ENCODE data around the gene PGF. TPM values are rescaled to one million over a fixed set of nuclear protein-coding genes. Genes with fewer than 3 reads are reported as not detected.

The PGF gene
- total RNA-seq, 1 donor, result 0.86 TPM

DNA sequence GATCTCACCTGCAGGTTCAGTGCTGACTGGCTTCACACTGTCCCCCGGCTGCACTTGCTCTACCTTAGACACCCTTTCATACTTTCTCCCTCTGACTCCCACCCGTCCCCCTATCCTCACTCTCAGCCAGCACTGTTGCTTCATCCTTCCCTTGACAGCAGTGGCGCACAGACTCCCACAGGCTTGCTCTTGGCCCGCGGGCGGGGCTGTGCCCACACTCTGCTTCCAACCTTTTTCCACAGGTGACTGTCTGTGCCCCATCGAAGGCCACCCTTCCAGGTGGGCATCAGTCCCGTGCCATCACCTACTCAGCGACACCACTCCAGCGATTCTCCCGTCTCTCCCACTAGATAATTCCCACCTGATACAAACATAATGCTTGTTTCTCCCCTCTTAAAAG is 31.3 kb downstream of the PGF start:
- TF ChIP-seq, protein P1, sequence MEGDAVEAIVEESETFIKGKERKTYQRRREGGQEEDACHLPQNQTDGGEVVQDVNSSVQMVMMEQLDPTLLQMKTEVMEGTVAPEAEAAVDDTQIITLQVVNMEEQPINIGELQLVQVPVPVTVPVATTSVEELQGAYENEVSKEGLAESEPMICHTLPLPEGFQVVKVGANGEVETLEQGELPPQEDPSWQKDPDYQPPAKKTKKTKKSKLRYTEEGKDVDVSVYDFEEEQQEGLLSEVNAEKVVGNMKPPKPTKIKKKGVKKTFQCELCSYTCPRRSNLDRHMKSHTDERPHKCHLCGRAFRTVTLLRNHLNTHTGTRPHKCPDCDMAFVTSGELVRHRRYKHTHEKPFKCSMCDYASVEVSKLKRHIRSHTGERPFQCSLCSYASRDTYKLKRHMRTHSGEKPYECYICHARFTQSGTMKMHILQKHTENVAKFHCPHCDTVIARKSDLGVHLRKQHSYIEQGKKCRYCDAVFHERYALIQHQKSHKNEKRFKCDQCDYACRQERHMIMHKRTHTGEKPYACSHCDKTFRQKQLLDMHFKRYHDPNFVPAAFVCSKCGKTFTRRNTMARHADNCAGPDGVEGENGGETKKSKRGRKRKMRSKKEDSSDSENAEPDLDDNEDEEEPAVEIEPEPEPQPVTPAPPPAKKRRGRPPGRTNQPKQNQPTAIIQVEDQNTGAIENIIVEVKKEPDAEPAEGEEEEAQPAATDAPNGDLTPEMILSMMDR (IDR thresholded peaks at IDR 0.05; ENCODE audit: insufficient read depth, low read depth, low read length), result no peak
- DNase-seq (ENCODE audit: low read depth), result no peak
- H3K4me3 ChIP-seq (ENCODE audit: low read depth, low read length), result no peak overlapping the region

DNA sequence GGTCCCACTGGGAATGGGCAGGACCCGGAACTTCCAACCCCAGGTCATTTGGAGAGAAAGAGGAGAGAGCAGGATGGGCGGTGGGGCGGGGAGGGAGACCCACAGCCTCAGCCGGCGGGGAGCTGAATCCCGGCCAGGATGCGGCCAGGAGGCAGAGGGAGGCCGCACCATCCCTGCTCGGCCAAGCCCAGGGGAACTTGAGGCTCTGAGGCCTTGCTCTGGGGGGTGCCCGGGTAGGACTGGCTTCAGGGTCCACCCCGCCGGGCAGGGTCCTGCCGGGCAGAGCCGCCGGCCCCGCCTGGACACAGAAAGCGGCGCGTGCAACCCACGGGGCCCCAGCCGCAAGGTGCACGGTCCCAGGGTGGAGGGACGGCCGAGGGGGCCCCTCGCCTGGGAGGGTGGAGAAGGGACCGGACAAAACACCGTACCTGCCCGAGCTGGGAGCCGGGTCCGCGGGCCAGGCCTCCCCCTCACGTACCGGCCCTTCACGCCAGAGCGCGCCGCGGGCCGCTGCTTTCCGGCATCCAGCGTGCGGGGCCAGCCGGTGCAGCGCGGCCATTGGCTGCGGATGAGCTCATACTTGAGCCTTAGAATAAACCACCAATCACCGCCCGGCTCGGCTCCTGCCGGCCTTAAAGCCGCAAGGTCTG is 32.5 kb downstream of the PGF start, which contains the start of gene RPS6KL1:
Gene RPS6KL1 (minus strand): TSS at position 509 of the 650 bp plus-strand sequence. CDS start 1,719 bp downstream, outside the sequence.
- DNase-seq (ENCODE audit: low read depth), result peak; percentile 80
- H3K4me3 ChIP-seq (ENCODE audit: low read depth, low read length), result peak within 1 kb of the TSS; percentile 66
- TF ChIP-seq, protein P1 (IDR thresholded peaks at IDR 0.05; ENCODE audit: insufficient read depth, low read depth, low read length), result no peak

DNA sequence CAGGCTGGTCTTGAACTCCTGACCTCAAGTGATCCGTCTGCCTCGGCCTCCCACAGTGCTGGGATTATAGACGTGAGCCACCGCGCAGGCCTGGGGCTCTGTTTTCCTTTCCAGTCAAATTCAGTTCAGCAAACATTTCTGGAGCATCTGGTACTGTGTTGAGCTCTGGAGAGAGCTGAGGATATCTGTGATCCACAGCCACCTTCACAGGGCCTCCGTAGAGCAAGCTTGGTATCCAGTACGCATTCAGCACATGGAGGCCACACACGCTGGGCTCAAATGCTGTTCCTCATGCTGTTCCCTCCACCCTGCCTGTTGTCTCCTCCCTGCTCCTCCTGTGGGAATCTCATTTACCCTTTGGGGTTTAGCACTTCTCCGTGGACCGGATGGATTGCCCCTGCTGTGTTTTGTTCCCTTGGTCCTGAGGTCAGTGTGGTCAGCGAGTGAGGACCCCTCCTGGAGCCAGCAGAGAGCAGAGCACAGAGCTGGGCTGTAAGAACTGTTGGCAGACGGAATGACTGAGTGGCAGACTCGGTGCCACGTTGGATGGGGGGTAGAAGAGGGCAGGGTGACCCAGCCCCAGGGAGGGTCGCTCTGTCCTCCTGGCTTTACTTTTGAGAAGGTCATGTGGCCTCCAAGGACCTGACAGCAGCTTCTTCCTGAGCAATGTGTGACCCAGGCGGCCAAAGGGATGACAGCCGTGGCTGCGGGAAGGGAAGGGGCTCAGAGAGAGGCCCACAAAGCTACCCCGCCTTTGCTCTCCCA is 33.2 kb downstream of the PGF start:
- TF ChIP-seq, protein P1 (IDR thresholded peaks at IDR 0.05; ENCODE audit: insufficient read depth, low read depth, low read length), result no peak
- no peak for DNase-seq (ENCODE audit: low read depth)
- peak overlapping the region; percentile 66 for H3K4me3 ChIP-seq (ENCODE audit: low read depth, low read length)

DNA sequence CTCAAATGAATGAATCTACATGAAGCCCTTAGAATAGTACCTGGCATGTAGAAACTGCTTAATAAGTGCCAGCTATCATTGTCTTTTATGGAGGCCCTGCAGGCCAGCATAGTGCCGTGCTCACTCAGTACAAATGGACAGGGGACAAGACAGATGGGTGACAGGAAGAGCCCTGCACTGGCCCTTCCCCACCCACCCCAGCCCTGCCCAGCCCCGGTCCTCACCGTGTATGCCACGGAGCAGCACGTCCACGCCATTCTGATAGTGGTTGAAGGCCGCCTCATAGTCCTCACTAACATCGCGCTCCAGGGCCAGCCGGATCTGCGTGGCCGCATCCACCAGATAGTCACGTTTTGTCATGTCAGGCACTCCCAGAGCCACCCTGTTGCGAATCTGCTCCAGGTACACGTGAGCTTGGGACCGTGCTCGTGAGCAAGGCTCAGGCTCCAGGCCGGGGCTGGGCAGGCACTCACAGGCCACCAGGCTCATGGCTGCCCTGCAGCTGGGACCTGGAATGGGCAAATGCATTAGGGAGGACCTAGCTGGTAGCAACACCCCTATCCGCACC is 34.3 kb downstream of the PGF start:
- TF ChIP-seq, protein P1 (IDR thresholded peaks at IDR 0.05; ENCODE audit: insufficient read depth, low read depth, low read length), result no peak
- H3K4me3 ChIP-seq (ENCODE audit: low read depth, low read length), result no peak overlapping the region
- no peak for DNase-seq (ENCODE audit: low read depth)

DNA sequence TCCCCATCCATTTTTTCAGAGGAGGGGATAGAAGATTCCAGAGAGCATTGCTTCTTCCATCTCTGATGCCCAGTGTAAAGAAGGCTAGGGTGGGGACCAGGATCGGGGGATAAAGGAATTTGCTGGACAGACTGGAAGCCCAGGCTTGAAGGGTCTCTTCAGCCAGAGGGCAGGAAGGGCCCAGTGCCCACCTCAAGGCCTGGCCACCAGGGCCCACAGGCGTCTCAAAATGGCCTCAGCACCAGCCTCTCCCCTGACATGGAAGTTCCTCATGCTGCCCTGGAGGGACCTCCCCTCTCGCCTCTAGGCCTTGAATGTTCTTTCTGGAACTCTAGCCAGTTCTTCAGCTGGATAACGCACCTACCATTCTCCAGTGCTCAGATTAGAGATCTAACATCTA is 35.1 kb downstream of the PGF start:
- DNase-seq (ENCODE audit: low read depth), result no peak
- TF ChIP-seq, protein P1 (IDR thresholded peaks at IDR 0.05; ENCODE audit: insufficient read depth, low read depth, low read length), result no peak
- H3K4me3 ChIP-seq (ENCODE audit: low read depth, low read length), result no peak overlapping the region

DNA sequence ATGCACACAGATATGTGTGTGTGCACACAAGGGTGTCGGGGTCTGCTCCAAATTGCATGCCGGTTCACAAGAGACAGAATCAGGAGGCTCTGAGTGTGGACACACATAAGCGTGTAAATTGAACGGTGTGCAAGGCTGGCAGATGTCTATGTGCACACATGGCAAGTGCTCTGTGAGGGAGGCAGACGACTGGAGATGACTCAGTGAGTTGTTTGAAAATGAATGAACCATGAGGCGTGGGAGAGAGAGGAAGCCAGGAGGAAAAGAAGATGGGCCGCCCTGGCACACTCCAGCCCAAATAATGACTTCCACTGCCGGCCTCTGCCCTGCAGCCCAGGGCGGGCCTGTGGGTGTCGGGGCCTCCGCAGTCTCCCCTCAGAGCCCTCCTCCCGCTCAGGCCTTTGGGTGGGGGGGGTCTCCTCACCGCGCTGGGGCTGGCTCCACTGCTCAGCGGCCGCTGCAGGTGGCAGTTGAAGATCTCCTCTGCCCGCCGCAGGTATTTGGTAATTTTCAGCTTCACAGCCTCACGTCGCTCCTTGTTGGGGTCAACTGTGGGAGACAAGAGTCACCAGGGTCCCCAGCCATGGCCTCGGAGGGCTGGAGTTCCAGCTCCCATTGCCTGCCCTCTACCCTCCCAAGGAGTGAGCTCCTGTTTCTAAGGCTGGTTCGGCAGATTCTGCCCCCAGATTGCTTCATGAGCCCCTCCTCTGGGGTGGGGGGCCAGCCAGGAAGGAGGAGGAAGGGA is 35.8 kb downstream of the PGF start:
- H3K4me3 ChIP-seq (ENCODE audit: low read depth, low read length), result no peak overlapping the region
- peak; percentile 39 for DNase-seq (ENCODE audit: low read depth)
- TF ChIP-seq, protein P1 (IDR thresholded peaks at IDR 0.05; ENCODE audit: insufficient read depth, low read depth, low read length), result no peak

Measured in fibroblast of villous mesenchyme (primary cell).